Ovary (tissue), 9 donors: ENCODE data around the gene AKT3. TPM values are rescaled to one million over a fixed set of nuclear protein-coding genes. Genes with fewer than 3 reads are reported as not detected.

ENCODE experiments used
- DNase-seq, 5 donors: peaks; one replicate each; pipeline ENCODE4 v3.0.0-alpha.2; 2019 to 2020
- H3K27ac ChIP-seq, 2 donors: fragments of 200-600 bp; one replicate each; pipeline versions ENCODE4 v1.5.1 to v1.8.0; 2019 to 2022
- H3K27me3 ChIP-seq: fragments of 200-600 bp; one replicate; pipeline ENCODE4 v1.8.0; 2022
- H3K36me3 ChIP-seq: fragments of 200-600 bp; sonication (generic); one replicate; pipeline ENCODE4 v1.5.1; 2019
- H3K4me1 ChIP-seq: one replicate; pipeline ENCODE4 v1.8.1; 2013; ENCODE audit warnings: mild to moderate bottlenecking, moderate library complexity; ENCODE audit not compliant: insufficient read depth
- H3K4me3 ChIP-seq: fragments of 200-600 bp; sonication (generic); one replicate; pipeline ENCODE4 v1.5.1; 2017
- H3K9me3 ChIP-seq, 2 donors: fragments of 200-600 bp in 1 of 2; sonication (generic) in 1 of 2; one replicate each; pipeline versions ENCODE4 v1.5.1 to v1.8.1; 2013 to 2019; ENCODE audit warnings: mild to moderate bottlenecking in 1 of 2, moderate library complexity in 1 of 2
- EP300 ChIP-seq: sonication (generic); formaldehyde crosslinking; IDR thresholded peaks from one replicate; pipeline ENCODE4 v1.6.1; 2017; ENCODE audit warnings: antibody characterized with exemption
- POLR2A ChIP-seq: fragments of 450-650 bp; IDR thresholded peaks from one replicate; pipeline ENCODE4 v1.6.1; 2017; ENCODE audit warnings: antibody characterized with exemption, mild to moderate bottlenecking, moderate library complexity
- WGBS, 3 donors: extraction: QIAGEN DNeasy Blood & Tissue Kit in 1 of 3; methylation state at CpG; one replicate each; pipeline versions ENCODE4 v1.1.5 to v1.1.7; 2013 to 2017; 5-methylcytosine and 5-hydroxymethylcytosine counted together
- intact Hi-C, 4 donors: fragments of 100-400 bp; cut with DNase I; formaldehyde crosslinking; loops; one replicate each; pipeline versions ENCODE4 v1.11.0 to v1.15.1; 2022 to 2023
- polyA plus RNA-seq, 2 donors: library from polyadenylated mRNA; stranded (reverse); fragments of 200-250 nt in 1 of 2; fragments of 350-450 nt in 1 of 2; fragmentation: Illumina TruSeq in 1 of 2; extraction: RNeasy Lipid Tissue Mini Kit (QIAGEN cat#74804) in 1 of 2; gene quantifications; one replicate each; pipeline ENCODE4 v1.2.3, GENCODE V29; 2013 to 2014
- total RNA-seq, 7 donors: library from RNA; depleted of rRNA in 2 of 7; stranded (reverse); fragments of >200 nt in 2 of 7; fragmentation: NEBNext Ultra II Directional in 3 of 7; extraction: Animal tissue kit (Norgen Biotek cat#: 25700) in 3 of 7; gene quantifications; one replicate each; pipeline versions ENCODE4 v1.1.0 to v1.2.4, GENCODE V29; 2016 to 2023
- TF ChIP-seq, protein P1 (sequence below), 3 donors: fragments of 450-650 bp in 2 of 3; fragments of 200-600 bp in 1 of 3; IDR thresholded peaks; one replicate each; pipeline versions ENCODE4 v1.5.1 to v1.8.0; 2016 to 2022; ENCODE audit warnings: antibody characterized with exemption in 3 of 3, mild to moderate bottlenecking in 1 of 3
- donor health status: DM: no; HTN: no; CAD: no; lungs with moderate emphysema.
- donor health status: DM: no; HTN: no; CAD: no.
- donor health status: Bipolar disorder and iron deficiency.
- donor health status: DM: yes; HTN: yes; CAD: no.
- donor health status: DM: no; HTN: no; CAD: no.
- donor health status: DM: yes; HTN: yes; CAD: no.

Gene AKT3
- total and polyA plus RNA-seq, 9 donors = 27.2 to 202 (median 111) TPM

DNA sequence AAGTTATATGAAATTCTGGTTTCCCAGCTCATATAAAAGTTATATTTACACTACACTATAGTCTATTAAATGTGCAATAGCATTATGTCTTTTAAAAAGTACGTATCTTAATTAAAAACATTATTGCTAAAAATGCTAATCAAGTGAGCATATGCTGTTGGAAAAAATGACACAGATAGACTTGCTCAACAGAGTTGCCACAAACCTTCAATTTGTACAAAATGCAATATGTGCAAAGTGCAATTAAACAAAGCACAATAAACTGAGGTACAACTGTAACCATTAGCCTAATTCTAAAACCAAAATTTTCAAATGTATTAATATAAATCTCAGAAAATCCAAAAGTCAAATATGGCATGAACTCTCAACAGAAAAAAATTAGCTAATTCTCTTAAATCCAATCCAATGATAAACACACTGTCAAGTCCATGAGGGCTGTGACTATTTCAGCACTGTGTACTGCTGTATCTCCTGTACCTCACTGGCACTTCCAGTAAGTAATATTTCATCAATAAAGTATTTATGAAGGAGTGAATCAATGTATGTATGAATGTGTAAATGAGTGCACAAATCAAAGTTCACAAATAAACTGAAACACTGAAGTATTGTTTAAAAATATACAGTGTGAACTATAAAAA is 116.3 kb downstream of the AKT3 start:
- H3K4me1 ChIP-seq = no peaks in the 10 kb centered on the region

DNA sequence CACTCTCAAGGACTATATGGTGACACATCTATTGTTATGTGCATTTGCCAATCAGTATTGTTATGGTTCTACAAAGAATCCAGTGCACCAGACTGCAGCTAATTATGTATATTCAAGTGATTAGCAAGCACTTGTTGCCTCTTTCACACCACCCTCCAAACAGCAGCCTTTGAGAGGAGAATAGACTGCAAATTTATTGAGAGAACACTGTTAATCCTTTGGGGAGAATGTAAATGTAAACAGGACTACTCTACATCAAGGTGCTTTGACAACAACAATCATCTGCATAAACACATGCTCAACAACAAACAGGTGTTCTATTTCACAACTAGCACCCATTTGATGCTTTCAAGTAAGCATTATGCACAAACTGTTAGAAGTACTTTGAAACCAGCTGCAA is 117.4 kb downstream of the AKT3 start:
- no peaks in the 10 kb centered on the region for H3K4me1 ChIP-seq
- intact Hi-C loops = no loop called here
- no peak overlapping the region for H3K4me3 ChIP-seq
- no peaks in the 10 kb centered on the region for H3K9me3 ChIP-seq
- no peak for TF ChIP-seq POLR2A
- TF ChIP-seq, protein P1, sequence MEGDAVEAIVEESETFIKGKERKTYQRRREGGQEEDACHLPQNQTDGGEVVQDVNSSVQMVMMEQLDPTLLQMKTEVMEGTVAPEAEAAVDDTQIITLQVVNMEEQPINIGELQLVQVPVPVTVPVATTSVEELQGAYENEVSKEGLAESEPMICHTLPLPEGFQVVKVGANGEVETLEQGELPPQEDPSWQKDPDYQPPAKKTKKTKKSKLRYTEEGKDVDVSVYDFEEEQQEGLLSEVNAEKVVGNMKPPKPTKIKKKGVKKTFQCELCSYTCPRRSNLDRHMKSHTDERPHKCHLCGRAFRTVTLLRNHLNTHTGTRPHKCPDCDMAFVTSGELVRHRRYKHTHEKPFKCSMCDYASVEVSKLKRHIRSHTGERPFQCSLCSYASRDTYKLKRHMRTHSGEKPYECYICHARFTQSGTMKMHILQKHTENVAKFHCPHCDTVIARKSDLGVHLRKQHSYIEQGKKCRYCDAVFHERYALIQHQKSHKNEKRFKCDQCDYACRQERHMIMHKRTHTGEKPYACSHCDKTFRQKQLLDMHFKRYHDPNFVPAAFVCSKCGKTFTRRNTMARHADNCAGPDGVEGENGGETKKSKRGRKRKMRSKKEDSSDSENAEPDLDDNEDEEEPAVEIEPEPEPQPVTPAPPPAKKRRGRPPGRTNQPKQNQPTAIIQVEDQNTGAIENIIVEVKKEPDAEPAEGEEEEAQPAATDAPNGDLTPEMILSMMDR (IDR thresholded peaks at IDR 0.05) = no peak
- no peaks in the 10 kb centered on the region for H3K27me3 ChIP-seq
- no peak overlapping the region for H3K27ac ChIP-seq
- no peak for DNase-seq
- no peaks in the 10 kb centered on the region for H3K36me3 ChIP-seq

More for the DNA sequence above, 116.3 kb downstream of the AKT3 start:
- no peak overlapping the region for H3K4me3 ChIP-seq
- no peak overlapping the region for H3K27ac ChIP-seq
- intact Hi-C loops = no loop called here
- no peaks in the 10 kb centered on the region for H3K9me3 ChIP-seq
- no peaks in the 10 kb centered on the region for H3K36me3 ChIP-seq
- TF ChIP-seq POLR2A = no peak
- no peak for TF ChIP-seq EP300
- TF ChIP-seq, protein P1 (IDR thresholded peaks at IDR 0.05) = no peak
- no peak for DNase-seq
- 95 to 98% (median 97%) methylated on average over 1 of the region's 1 CpG for WGBS, 3 donors
- H3K27me3 ChIP-seq = no peaks in the 10 kb centered on the region

DNA sequence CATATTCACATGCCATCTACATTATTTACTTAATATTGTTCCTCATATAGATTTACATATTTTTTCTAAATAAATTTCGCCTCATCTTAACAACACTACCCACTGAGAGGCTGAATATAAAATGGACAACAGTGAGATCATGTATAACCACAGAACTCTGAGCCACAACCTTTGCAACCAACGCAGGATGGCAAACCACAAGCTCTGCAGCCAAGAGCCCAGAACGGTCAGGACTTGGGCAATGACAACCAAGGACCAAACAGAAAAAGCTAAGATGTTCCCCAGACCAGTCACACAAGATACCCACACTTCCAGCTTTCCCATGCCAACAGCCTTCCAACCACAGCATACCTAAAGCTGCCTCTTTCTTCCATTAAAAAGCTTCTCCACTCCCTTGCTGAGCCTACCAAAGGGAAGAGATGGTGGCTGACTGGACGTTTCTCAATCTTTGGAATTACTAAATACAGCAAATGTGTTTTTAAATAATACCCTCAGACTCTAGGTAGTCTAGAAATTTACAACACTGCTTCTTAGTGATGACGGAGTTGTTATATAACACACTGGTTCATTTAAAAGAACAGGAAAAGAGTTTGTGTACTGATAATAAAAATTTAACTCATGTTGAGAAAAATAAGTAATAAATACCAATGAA is 117.9 kb downstream of the AKT3 start:
- intact Hi-C loops = no loop called here
- Histone ChIP-seq H3K36me3 (no peaks in the 10 kb centered on the region), H3K9me3 (no peaks in the 10 kb centered on the region), H3K27ac (no peak overlapping the region), H3K27me3 (no peaks in the 10 kb centered on the region), H3K4me1 (no peaks in the 10 kb centered on the region), H3K4me3 (no peak overlapping the region)
- WGBS, 3 donors = 83 to 87% (median 87%) methylated on average over 5 of the region's 5 CpGs
- TF ChIP-seq, protein P1 (IDR thresholded peaks at IDR 0.05) = no peak
- TF ChIP-seq EP300 (no peak), POLR2A (no peak)
- DNase-seq = no peak

DNA sequence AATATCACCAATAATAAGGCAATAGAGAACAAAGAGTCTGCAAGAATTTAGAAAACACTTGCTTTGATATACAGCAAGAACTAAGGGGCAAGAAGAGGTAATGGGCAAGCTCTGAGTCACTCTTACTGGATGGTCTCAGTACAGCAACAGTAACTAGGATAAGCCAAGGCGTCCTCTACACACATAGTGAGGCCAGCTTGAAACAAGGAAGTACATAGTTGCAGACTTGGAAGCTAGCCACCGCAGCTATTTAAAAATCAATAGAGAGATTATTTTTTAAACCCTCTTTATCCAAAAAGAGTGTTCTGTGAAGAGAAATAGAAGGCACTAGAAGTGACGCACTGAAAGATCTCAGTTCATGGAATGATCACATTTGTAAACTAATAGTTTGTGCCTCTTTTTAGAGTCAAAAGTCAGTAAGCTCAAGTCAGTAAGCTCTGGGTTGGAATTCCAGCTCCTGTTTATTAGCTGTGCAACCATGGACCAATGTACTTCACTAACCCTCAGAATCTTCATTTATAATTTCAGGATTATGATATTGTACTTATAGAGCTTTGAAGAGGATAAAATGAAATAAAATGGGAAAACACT is 118.6 kb downstream of the AKT3 start:
- no peak overlapping the region for H3K4me3 ChIP-seq
- H3K27ac ChIP-seq = no peak overlapping the region
- TF ChIP-seq, protein P1 (IDR thresholded peaks at IDR 0.05) = no peak
- TF ChIP-seq POLR2A (no peak), EP300 (no peak)

More for the DNA sequence above, 118.6 kb downstream of the AKT3 start:
- WGBS, 3 donors = 70 to 84% (median 72%) methylated on average over 3 of the region's 3 CpGs
- Histone ChIP-seq H3K27me3 (no peaks in the 10 kb centered on the region), H3K36me3 (no peaks in the 10 kb centered on the region), H3K4me1 (peaks cover 2% of the 10 kb centered on the region), H3K9me3 (no peaks in the 10 kb centered on the region)
- DNase-seq = no peak
- intact Hi-C loops = no loop called here
